HG03460 (cell line): ENCODE results near the gene RAET1G.
"Not testable (repeated sequence)": the region's sequence is repeated elsewhere in the genome, so short reads cannot be mapped to it uniquely, and the experiment has no call there.

ENCODE experiments used
- ATAC-seq: cut with Tn5 transposase; IDR thresholded peaks from one replicate; pipeline ENCODE4 v1.9.1; 2021; ENCODE audit not compliant: unreplicated experiment

RAET1G gene

GRCh38 chr6:149935246-149935645 lies 12.3 kb upstream of the RAET1G start:
- ATAC-seq: no peak

- no peak for ATAC-seq
These were observed 11.6 kb upstream of the RAET1G start for GRCh38 chr6:149934249-149935156.

- no peak for ATAC-seq
These were observed 10.5 kb upstream of the RAET1G start for GRCh38 chr6:149933461-149933860.

- no peak for ATAC-seq
These were observed 10.1 kb upstream of the RAET1G start for GRCh38 chr6:149933036-149933435.

- no peak for ATAC-seq
These were observed 8.6 kb upstream of the RAET1G start for GRCh38 chr6:149931501-149931900.

GRCh38 chr6:149929422-149929821 lies 6.5 kb upstream of the RAET1G start:
- ATAC-seq: no peak

- not testable (repeated sequence) for ATAC-seq
These were observed 4.1 kb upstream of the RAET1G start for GRCh38 chr6:149927025-149927424.

- no peak for ATAC-seq
These were observed 3.3 kb upstream of the RAET1G start for GRCh38 chr6:149925974-149926777.

- ATAC-seq: no peak
These were observed 2.5 kb upstream of the RAET1G start for GRCh38 chr6:149925253-149925973.

- ATAC-seq: no peak
These were observed 2.0 kb upstream of the RAET1G start for GRCh38 chr6:149924933-149925252.

GRCh38 chr6:149924206-149924932 lies 1.4 kb upstream of the RAET1G start:
- no peak for ATAC-seq

- ATAC-seq: no peak
These were observed 536 bp upstream of the RAET1G start for GRCh38 chr6:149923327-149923986.

- ATAC-seq: not testable (repeated sequence)
These were observed 830 bp downstream of the RAET1G start for GRCh38 chr6:149922091-149922490.

GRCh38 chr6:149921361-149921760 lies 1.6 kb downstream of the RAET1G start:
- ATAC-seq: no peak

- no peak for ATAC-seq
These were observed 3.1 kb downstream of the RAET1G start for GRCh38 chr6:149919834-149920225.

GRCh38 chr6:149919126-149919833 lies 3.6 kb downstream of the RAET1G start:
- not testable (repeated sequence) for ATAC-seq

GRCh38 chr6:149918151-149918905 lies 4.6 kb downstream of the RAET1G start:
- no peak for ATAC-seq

GRCh38 chr6:149917679-149918078 lies 5.2 kb downstream of the RAET1G start:
- no peak for ATAC-seq
